Measurements from ENCODE around the gene SLC37A1. TPM values are rescaled to one million over a fixed set of nuclear protein-coding genes. Genes with fewer than 3 reads are reported as not detected.
"Not testable (repeated sequence)": the region's sequence is repeated elsewhere in the genome, so short reads cannot be mapped to it uniquely, and the experiment has no call there.

SLC37A1 gene
- total RNA-seq, 1 experiment from 2014 or later: 5.0 TPM

- H3K4me3 ChIP-seq: no peak overlapping the region
- no peak for DNase-seq
- H3K27me3 ChIP-seq: peaks cover 19% of the 10 kb centered on the region
- no peaks in the 10 kb centered on the region for H3K36me3 ChIP-seq
- H3K9me3 ChIP-seq: no peaks in the 10 kb centered on the region; the same call in 1 of the 2 replicates
Observed at GRCh38 chr21:42613756-42614155, 100.1 kb downstream of the SLC37A1 start.

GRCh38 chr21:42614396-42614795, 100.7 kb downstream of the SLC37A1 start:
- Histone ChIP-seq H3K4me3 (no peak overlapping the region), H3K36me3 (no peaks in the 10 kb centered on the region), H3K9me3 (no peaks in the 10 kb centered on the region; the same call in 1 of the 2 replicates), H3K27me3 (peaks cover 23% of the 10 kb centered on the region)
- DNase-seq: no peak

GRCh38 chr21:42614811-42615351, 101.2 kb downstream of the SLC37A1 start:
- DNase-seq: peak; percentile 47
- H3K9me3 ChIP-seq: no peaks in the 10 kb centered on the region; the same call in 1 of the 2 replicates
- no peak overlapping the region for H3K4me3 ChIP-seq
- no peaks in the 10 kb centered on the region for H3K36me3 ChIP-seq
- peaks cover 23% of the 10 kb centered on the region for H3K27me3 ChIP-seq

GRCh38 chr21:42615377-42615776, 101.7 kb downstream of the SLC37A1 start:
- not testable (repeated sequence) for DNase-seq, H3K36me3 ChIP-seq, H3K4me3 ChIP-seq, H3K9me3 ChIP-seq
- peaks cover 23% of the 10 kb centered on the region for H3K27me3 ChIP-seq

- Histone ChIP-seq H3K9me3 (no peaks in the 10 kb centered on the region; the same call in 1 of the 2 replicates), H3K4me3 (no peak overlapping the region), H3K36me3 (no peaks in the 10 kb centered on the region), H3K27me3 (peaks cover 23% of the 10 kb centered on the region)
- no peak for DNase-seq
Observed at GRCh38 chr21:42615924-42616323, 102.3 kb downstream of the SLC37A1 start.

- no peak for DNase-seq
- peaks cover 23% of the 10 kb centered on the region for H3K27me3 ChIP-seq
- no peaks in the 10 kb centered on the region for H3K36me3 ChIP-seq
- H3K9me3 ChIP-seq: no peaks in the 10 kb centered on the region; the same call in 1 of the 2 replicates
- H3K4me3 ChIP-seq: no peak overlapping the region
Observed at GRCh38 chr21:42616446-42616845, 102.8 kb downstream of the SLC37A1 start.

GRCh38 chr21:42616941-42617340, 103.3 kb downstream of the SLC37A1 start:
- no peaks in the 10 kb centered on the region for H3K36me3 ChIP-seq
- H3K4me3 ChIP-seq: no peak overlapping the region
- peaks cover 23% of the 10 kb centered on the region for H3K27me3 ChIP-seq
- DNase-seq: no peak
- H3K9me3 ChIP-seq: no peaks in the 10 kb centered on the region; the same call in 1 of the 2 replicates

- H3K36me3 ChIP-seq: no peaks in the 10 kb centered on the region
- DNase-seq: no peak
- H3K27me3 ChIP-seq: peaks cover 28% of the 10 kb centered on the region
- no peaks in the 10 kb centered on the region; the same call in 1 of the 2 replicates for H3K9me3 ChIP-seq
- H3K4me3 ChIP-seq: no peak overlapping the region
Observed at GRCh38 chr21:42617486-42617885, 103.8 kb downstream of the SLC37A1 start.

- no peaks in the 10 kb centered on the region for H3K36me3 ChIP-seq
- no peak for DNase-seq
- H3K9me3 ChIP-seq: no peaks in the 10 kb centered on the region; the same call in 1 of the 2 replicates
- H3K4me3 ChIP-seq: no peak overlapping the region
- H3K27me3 ChIP-seq: peaks cover 29% of the 10 kb centered on the region
Observed at GRCh38 chr21:42618707-42619102, 105.1 kb downstream of the SLC37A1 start.

GRCh38 chr21:42619166-42619565, 105.5 kb downstream of the SLC37A1 start:
- Histone ChIP-seq H3K36me3 (no peaks in the 10 kb centered on the region), H3K4me3 (no peak overlapping the region), H3K27me3 (peaks cover 31% of the 10 kb centered on the region), H3K9me3 (no peaks in the 10 kb centered on the region; the same call in 1 of the 2 replicates)
- DNase-seq: no peak

GRCh38 chr21:42619841-42620240, 106.2 kb downstream of the SLC37A1 start:
- Histone ChIP-seq H3K36me3 (no peaks in the 10 kb centered on the region), H3K9me3 (no peaks in the 10 kb centered on the region; the same call in 1 of the 2 replicates), H3K27me3 (peaks cover 31% of the 10 kb centered on the region), H3K4me3 (no peak overlapping the region)
- DNase-seq: no peak

GRCh38 chr21:42621166-42621818, 107.6 kb downstream of the SLC37A1 start:
- H3K36me3 ChIP-seq: no peaks in the 10 kb centered on the region
- no peak for DNase-seq
- H3K27me3 ChIP-seq: peaks cover 28% of the 10 kb centered on the region
- H3K9me3 ChIP-seq: no peaks in the 10 kb centered on the region
- no peak overlapping the region for H3K4me3 ChIP-seq

- Histone ChIP-seq H3K36me3 (no peaks in the 10 kb centered on the region), H3K4me3 (no peak overlapping the region), H3K27me3 (peaks cover 24% of the 10 kb centered on the region), H3K9me3 (no peaks in the 10 kb centered on the region)
- no peak for DNase-seq
Observed at GRCh38 chr21:42621819-42622177, 108.1 kb downstream of the SLC37A1 start.

- Histone ChIP-seq H3K27me3 (peaks cover 22% of the 10 kb centered on the region), H3K4me3 (no peak overlapping the region), H3K9me3 (no peaks in the 10 kb centered on the region), H3K36me3 (no peaks in the 10 kb centered on the region)
- no peak for DNase-seq
Observed at GRCh38 chr21:42622284-42622683, 108.6 kb downstream of the SLC37A1 start.

- Histone ChIP-seq H3K36me3 (no peaks in the 10 kb centered on the region), H3K4me3 (no peak overlapping the region), H3K9me3 (no peaks in the 10 kb centered on the region), H3K27me3 (peaks cover 12% of the 10 kb centered on the region)
- DNase-seq: no peak
Observed at GRCh38 chr21:42623694-42624093, 110.0 kb downstream of the SLC37A1 start.

- no peak for DNase-seq
- Histone ChIP-seq H3K4me3 (no peak overlapping the region), H3K36me3 (no peaks in the 10 kb centered on the region), H3K27me3 (peaks cover 8% of the 10 kb centered on the region), H3K9me3 (no peaks in the 10 kb centered on the region)
Observed at GRCh38 chr21:42624095-42624790, 110.6 kb downstream of the SLC37A1 start.

GRCh38 chr21:42624936-42625335, 111.3 kb downstream of the SLC37A1 start:
- peaks cover 8% of the 10 kb centered on the region for H3K27me3 ChIP-seq
- no peaks in the 10 kb centered on the region for H3K36me3 ChIP-seq
- DNase-seq: no peak
- no peak overlapping the region for H3K4me3 ChIP-seq
- no peaks in the 10 kb centered on the region for H3K9me3 ChIP-seq
